DMS53 (cell line): Measurements from ENCODE around the gene PPP4R1.
"Not testable (repeated sequence)": the region's sequence is repeated elsewhere in the genome, so short reads cannot be mapped to it uniquely, and the experiment has no call there.

Experiments
- DNase-seq: peaks from one replicate; lab custom pipeline; 2025; lab: John Stamatoyannopoulos, UW

Gene PPP4R1

DNA sequence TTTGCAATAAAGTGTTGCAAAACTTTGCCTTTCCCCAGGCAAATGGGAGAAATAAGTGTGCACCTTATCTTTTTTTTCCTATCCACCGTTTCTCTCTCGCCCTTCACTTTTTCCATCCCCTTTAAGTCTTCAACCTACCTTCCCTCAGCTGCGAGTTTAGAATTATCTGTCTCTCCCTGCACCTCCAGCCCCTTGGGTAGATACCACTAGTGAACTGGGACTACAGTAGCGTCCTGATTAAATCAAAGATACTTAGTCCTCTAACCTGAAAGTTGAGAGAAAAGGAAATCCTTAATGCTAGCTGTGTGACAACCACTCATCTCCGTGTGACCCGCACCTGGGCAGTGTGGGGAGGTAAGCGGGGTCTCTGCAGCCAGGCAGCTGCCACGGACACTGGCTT lies 16.1 kb upstream of the PPP4R1 start:
- no peak for DNase-seq

DNA sequence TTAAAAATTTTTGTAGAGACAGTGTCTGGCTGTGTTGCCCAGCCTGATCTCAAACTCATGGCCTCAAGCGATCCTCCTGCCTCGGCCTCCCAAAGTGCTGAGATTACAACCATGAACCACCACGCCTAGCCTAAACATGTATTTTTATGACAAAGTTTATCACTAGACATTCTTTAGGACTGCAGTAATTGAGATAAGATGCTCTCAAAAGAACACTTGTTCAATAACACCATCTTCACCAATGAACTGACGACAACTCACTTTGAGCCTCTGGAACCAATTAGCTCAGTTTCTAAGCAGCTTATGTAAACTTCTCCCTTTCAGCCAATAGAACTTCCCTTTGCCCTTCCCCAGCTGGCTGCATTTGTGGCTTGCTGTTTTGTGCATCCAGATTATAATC lies 15.3 kb upstream of the PPP4R1 start:
- no peak for DNase-seq

- DNase-seq: no peak
Measured at GRCh38 chr18:9628984-9629383, 14.6 kb upstream of the PPP4R1 start.

DNA sequence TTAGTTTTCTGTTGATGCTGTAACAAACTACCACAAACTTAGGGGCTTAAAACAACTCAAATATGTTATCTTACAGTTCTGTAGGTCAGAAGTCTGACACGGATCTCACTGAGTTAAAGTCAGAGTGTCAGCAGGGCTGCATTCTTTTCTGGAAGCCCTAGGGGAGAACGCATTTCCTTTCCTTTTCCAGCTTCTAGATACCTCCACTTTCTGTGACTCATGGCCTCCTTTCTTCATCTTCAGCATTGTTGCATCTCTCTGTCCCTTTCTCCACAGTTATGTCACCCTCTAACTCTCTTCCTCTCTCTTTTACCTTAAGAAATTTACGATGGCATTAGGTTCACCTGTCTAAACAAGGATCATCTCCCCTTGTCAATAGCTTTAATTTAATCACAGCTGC lies 13.3 kb upstream of the PPP4R1 start:
- no peak for DNase-seq

- DNase-seq: no peak
Measured at GRCh38 chr18:9619990-9620389, 5.6 kb upstream of the PPP4R1 start.

- DNase-seq: peak; percentile 36
Measured at GRCh38 chr18:9619545-9619944, 5.2 kb upstream of the PPP4R1 start.

GRCh38 chr18:9619056-9619455 lies 4.7 kb upstream of the PPP4R1 start:
- no peak for DNase-seq

- peak; percentile 35 for DNase-seq
Measured at GRCh38 chr18:9617006-9617542, 2.7 kb upstream of the PPP4R1 start.

- DNase-seq: no peak
Measured at GRCh38 chr18:9616049-9616448, 1.7 kb upstream of the PPP4R1 start.

- DNase-seq: no peak
Measured at GRCh38 chr18:9615280-9615797, 980 bp upstream of the PPP4R1 start.

DNA sequence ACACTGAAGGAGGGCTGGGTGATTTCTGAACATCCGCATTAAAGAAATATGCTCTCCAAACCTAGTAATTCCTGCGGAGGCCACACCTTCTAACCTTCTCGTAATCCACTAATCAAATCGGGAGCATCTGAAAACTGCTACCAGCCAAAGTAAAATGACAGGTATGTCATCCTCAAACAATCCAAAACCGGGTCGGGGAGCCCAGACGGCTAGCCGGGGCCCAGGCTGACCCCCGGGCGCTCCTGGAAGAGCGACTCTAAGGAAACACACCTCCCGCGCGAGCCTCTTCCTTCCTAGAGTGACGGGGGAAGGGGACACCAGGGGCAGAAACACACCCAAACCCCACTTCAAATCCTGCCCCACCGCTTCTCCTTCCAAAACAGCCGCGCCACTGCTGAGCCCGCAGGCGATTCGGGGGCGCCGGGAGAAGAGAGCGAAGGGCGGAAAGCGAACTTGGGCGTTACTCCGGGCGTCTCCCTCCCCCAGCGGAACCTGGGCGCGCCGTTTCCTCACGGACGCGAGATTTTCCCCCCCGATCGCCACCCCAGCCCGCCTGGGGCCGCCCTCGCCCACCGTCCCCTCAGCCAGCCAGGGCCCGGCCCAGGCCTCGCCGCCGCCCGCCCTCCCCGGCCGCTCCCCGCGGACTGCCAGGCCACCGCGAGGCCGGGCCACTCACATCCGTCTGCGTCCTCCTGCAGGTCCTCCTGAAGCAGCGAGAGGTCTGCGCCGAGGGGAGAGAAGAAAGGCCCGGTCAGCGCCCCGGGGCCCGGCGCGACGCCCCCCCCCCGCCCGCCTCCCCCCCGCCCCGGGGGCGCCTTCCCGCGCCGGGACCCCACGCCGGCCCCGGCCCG lies 584 bp downstream of the PPP4R1 start:
- DNase-seq: peak; percentile 88

DNA sequence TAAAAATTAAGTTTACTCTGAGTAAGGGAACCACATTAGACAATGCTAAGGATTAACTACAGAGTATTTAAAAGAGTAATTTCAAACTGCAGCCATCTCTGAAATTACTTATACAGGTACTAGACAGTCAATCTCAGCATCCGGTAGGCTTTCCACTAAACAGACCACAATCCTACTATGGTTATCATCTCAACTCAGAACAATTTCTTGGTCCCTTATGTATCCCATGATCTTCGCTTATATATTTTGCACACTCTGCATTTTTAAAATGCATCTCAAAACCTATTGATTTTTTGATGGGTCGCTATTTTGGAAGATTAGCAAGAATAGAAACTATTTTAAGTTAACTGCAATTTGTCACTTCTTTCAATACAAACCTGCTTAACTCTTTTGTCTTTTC lies 1.4 kb downstream of the PPP4R1 start:
- DNase-seq: peak; percentile 39

GRCh38 chr18:9612215-9612830 lies 2.0 kb downstream of the PPP4R1 start:
- DNase-seq: peak; percentile 91

DNA sequence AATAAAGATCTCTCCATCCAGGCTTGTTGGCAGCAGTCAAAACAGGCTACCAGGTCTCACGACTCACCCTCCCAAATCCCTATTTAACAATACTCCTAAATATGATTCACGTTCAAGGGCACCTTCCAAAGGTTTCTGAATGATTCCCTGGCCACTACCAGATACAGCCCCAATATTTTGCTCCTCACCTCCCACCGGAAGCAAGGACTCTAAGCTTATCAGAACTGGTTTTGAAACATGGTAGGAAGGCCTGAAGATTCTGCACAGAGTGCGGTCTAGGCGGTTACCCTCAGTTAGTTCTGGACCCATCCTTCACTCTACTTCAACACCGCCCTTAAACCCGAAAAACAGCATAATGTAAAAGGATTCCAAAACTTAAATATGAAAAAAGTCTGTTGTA lies 5.2 kb downstream of the PPP4R1 start:
- peak; percentile 35 for DNase-seq

DNA sequence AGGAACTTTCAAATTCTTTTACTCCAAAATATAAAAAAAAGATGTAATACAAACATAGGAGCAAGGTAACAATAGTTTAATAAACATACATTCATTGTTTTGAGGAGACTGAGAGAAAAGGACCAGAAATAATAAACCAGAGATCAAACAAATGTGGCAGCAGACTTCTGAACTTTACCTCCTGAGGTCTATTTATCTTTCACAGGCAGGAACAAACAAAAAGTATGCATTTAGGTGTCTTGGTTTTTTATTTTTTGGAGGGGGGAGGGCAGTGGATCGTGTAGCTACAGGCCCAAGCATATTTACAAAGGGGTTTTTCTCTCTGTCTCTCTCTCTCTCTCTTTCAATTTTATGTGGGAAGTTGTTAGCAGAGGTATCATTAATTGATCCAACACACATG lies 5.6 kb downstream of the PPP4R1 start:
- peak; percentile 44 for DNase-seq

DNA sequence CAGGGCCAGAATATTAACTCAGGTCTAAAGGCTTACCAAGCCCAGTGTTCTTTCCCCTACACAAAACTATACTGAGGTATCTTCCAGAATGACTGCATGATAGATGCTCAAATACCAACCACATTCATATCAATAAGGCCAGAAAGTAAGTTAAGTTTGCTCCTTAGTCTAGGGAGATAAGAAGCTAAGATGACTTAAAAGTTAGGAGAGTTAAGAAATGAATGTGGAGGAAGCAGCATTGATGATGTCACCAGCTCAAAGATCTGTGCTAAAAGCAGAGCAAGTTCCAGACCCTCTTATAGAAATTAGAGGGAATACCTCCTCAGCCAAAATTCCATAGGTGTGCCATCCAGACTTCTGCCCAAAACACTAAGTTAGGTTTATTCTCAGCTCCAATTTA lies 6.1 kb downstream of the PPP4R1 start:
- no peak for DNase-seq

- DNase-seq: not testable (repeated sequence)
Measured at GRCh38 chr18:9607111-9607510, 7.2 kb downstream of the PPP4R1 start.

DNA sequence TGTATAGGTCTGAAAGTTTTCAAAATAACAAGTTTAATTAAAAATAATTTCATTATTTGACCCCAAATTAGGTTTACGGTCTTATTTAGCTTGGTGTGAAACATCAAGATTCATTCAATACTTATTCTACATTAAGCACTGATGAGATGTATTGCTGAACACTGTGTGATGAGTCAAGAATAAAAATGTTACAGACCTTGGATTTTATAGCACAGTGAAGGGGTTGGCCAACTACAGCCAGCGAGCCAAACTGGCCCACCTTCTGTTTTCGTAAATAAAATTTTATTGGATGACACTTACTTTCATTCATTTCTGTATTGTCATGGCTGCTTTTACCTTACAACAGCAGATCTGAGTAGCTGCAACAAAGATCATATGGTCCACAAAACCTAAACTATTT lies 8.3 kb downstream of the PPP4R1 start:
- no peak for DNase-seq

DNA sequence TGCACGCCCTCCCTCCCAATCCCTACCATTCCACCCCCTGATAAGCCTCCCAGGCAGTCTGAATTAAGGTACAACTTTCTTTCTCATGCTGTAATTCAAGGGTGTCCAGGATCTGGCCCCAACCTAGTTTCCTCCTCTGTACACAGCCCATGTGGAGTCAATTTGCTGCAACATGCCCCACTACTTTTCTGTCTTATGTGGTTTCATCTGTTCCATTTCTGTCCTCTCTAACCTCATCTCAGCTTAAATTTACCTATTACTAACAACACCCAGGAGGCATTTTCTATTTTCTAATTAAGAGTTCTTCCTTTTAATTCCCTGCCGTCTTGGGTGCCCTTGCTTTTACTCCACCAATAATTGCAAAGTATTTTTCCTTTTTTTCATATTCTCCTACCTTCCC lies 10.0 kb downstream of the PPP4R1 start:
- DNase-seq: no peak

- no peak for DNase-seq
Measured at GRCh38 chr18:9599328-9599727, 15.0 kb downstream of the PPP4R1 start.

- DNase-seq: no peak
Measured at GRCh38 chr18:9597609-9598008, 16.8 kb downstream of the PPP4R1 start.

DNA sequence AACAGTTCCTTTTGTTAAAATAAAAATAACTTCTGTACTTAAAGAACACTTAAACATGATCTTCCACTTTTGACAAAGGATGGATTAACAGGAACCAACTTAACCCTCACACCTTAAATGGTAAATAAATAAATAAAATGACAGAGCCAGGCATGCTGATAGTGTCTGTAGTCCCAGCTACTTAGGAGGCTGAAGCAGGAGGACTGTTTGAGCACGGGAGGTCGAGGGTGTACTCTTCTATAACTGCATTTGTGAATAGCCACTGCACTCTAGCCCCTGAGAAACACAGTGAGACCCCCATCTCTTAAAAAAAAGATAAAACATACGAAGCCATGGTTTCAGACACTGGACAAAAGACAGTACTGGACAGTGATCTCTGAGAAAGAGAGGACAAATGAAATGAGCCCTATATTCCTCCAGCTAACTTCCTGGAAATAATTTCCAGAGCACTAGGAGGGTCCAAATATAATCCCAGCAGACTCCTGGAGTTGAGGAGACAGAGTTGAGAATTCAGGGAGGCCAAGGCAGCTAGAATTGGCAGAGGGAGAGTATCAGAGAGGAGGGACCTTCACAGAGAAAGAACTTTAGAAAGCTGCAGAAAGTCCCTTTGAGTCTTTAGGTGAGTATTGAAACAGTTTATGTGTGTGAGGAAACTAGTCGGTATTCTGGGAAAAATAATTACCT lies 17.4 kb downstream of the PPP4R1 start:
- no peak for DNase-seq

DNA sequence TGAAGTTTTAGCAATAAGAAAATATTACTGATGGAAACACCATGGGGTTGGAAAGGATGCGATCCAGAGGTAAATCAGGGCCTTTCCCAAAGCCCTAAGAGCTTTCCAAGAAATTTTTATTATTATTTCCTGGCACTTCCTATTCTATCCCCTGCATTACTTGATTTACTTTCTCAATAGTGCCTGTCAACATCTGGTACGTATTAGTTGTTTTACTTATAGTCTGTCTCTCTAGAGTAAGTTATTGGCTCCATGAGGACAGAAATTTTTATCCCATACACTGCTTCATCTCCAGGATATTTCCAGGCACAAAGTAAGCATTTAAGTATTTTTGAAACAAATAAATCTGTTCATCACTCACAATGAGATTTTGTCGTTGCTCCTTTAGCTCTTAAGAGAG lies 18.1 kb downstream of the PPP4R1 start:
- no peak for DNase-seq
